ENCODE measurements around the gene TMPRSS15. TPM values are rescaled to one million over a fixed set of nuclear protein-coding genes. Genes with fewer than 3 reads are reported as not detected.

TMPRSS15 gene
- total RNA-seq: not detected

DNA sequence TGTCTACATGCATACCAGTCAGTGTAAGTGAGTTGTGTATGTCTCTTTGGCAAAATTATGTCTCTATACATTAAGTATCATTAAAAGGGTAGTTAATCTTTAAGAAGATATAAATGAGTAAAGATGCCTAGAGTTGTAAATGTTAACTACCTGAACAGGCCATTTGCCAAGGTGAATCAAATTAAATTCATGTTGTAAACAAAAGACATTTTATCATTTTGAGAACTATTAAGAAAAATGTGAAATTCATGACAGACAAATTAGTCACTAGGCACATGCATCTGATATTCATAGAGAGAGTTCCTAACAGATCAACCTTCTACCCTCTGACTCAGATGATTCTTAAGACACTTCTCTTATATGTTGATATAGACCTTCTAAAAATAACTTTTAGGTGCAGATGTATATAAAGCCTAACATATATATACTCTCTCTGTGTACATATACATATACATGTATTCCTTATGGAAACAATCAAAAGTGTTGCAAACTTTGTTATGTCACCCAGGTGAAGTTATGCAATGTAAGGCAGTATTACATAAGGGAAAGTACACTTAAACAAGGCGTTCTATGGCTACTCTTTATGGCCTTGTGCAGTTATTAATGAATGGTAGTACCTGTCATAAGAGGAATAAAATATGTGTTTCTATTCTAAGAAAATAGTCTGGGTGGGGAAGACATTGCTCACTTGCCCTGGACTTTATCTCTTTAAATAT lies at the start of gene TMPRSS15:
TSS of gene TMPRSS15 (minus strand) at position 51 of the 716 bp plus-strand sequence. CDS start 163 bp downstream, outside the sequence.
- Mint-ChIP-seq H3K27me3 (no peaks in the 10 kb centered on the region), H3K36me3 (ENCODE audit: low read depth) (no peaks in the 10 kb centered on the region), H3K27ac (no peak within 1 kb of the TSS), H3K4me3 (no peak within 1 kb of the TSS), H3K9me3 (no peaks in the 10 kb centered on the region), H3K4me1 (no peaks in the 10 kb centered on the region)
- CTCF ChIA-PET: no interaction called here
- no peak for DNase-seq
- POLR2A ChIA-PET: no interaction called here

DNA sequence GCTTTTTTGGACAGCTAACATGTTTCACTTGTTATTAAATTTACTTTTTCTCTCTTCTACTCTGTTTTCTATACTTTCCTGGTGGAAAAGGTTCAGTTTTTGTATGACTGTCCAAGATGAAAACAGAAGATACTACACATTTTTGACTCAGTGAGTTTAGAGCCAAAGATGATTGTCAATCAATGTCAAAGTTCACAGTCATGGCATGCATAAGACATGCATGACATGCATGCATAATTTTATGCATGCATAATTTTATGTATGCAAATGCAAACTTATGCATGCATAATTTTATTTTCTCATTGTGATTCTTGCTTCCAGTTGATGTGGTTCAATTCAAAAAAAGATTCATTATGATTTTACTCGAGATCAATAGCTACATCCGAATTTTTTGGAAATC lies 48.1 kb upstream of the TMPRSS15 start:
- H3K4me1 Mint-ChIP-seq: peaks cover 2% of the 10 kb centered on the region
- ChIA-PET POLR2A (no interaction called here), CTCF (no interaction called here)
- no peaks in the 10 kb centered on the region for H3K36me3 Mint-ChIP-seq (ENCODE audit: low read depth)
- H3K27me3 Mint-ChIP-seq: no peaks in the 10 kb centered on the region
- H3K4me3 Mint-ChIP-seq: no peak overlapping the region
- no peak for DNase-seq
- peaks cover 1% of the 10 kb centered on the region for H3K9me3 Mint-ChIP-seq
- no peak overlapping the region for H3K27ac Mint-ChIP-seq

DNA sequence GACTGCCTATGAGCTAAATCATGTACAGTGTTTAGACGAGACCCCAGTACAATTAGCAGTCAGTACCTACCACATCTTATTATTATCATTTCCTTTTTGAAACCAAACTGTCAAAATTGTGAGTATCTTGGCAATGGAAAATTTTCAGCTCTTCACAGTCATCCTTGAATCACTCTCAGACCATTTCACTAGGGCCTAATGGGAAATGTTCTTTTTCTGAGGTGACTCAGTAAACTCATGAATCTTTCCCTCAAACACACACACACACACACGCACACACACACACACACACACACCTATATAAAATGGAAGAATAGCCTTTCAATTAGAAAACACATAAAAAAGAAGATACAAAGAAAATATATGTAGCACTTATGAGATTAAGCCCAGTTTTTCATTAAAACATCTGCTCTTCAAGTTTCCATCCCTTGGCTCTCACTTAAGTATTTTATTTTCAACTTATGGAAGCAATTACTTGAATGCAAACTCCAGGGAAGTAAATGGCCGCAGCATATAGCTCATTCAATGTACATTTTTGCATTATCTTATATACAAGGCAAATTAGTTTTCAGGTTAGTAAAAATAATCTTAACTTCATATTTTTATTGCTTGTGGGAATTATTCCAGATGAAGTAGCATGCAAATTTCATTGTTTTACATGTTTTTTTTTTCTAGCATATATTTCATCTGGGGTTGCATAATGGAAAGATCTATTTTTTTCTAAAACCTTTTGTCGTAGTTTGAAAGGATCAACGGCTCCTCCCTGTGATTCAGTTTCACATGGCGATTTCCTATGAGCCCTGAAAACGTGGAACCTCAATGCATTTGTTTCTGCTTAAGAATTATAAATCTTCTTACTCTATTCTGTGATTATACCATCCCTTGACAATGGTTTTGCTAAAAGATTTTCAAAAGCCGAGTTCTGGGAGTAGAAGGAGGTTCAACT lies 46.3 kb upstream of the TMPRSS15 start:
- Mint-ChIP-seq H3K4me3 (no peak overlapping the region), H3K36me3 (ENCODE audit: low read depth) (no peaks in the 10 kb centered on the region), H3K27ac (no peak overlapping the region), H3K4me1 (peaks cover 2% of the 10 kb centered on the region), H3K27me3 (no peaks in the 10 kb centered on the region), H3K9me3 (peaks cover 3% of the 10 kb centered on the region)
- DNase-seq: no peak
- ChIA-PET CTCF (no interaction called here), POLR2A (no interaction called here)

DNA sequence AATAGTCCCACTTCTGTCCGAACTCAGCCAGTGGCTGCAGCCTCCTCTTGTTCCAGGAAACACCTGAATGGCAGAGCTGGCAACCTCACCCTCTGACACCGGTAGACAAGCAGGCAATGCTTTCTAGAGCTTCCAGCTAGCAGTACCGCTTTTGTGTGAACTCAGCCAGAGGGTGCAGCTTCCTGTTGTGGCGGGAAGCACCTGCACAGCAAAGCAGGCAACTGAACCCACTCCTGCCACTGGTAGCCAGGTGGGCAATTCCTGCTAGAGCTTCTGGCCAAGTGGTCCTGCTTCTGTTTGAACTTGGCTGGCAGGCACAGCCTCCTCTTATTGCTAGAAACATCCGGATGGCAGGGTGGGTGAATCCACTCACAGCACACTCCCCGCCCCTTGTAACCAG lies 40.1 kb upstream of the TMPRSS15 start:
- CTCF ChIA-PET: interaction anchor here (0.5 kb wide), 1 partner anchor 12 kb away, joined by 3 read pairs; no protein-coding TSS in a partner anchor
- Mint-ChIP-seq H3K4me3 (no peak overlapping the region), H3K27ac (peak overlapping the region; percentile 52), H3K4me1 (peaks cover 5% of the 10 kb centered on the region), H3K9me3 (peaks cover 6% of the 10 kb centered on the region), H3K27me3 (no peaks in the 10 kb centered on the region), H3K36me3 (ENCODE audit: low read depth) (no peaks in the 10 kb centered on the region)
- POLR2A ChIA-PET: no interaction called here
- DNase-seq: peak; percentile 11

GRCh38 chr21:18443085-18443484 lies 39.5 kb upstream of the TMPRSS15 start:
- Mint-ChIP-seq H3K27me3 (no peaks in the 10 kb centered on the region), H3K4me3 (no peak overlapping the region), H3K27ac (no peak overlapping the region), H3K36me3 (ENCODE audit: low read depth) (no peaks in the 10 kb centered on the region), H3K4me1 (peaks cover 5% of the 10 kb centered on the region), H3K9me3 (peaks cover 6% of the 10 kb centered on the region)
- CTCF ChIA-PET: interaction anchor here (0.5 kb wide), 1 partner anchor 12 kb away, joined by 3 read pairs; no protein-coding TSS in a partner anchor
- POLR2A ChIA-PET: no interaction called here
- DNase-seq: no peak

GRCh38 chr21:18430341-18430740 lies 26.8 kb upstream of the TMPRSS15 start:
- POLR2A ChIA-PET: no interaction called here
- CTCF ChIA-PET: no interaction called here
- no peaks in the 10 kb centered on the region for H3K9me3 Mint-ChIP-seq
- no peaks in the 10 kb centered on the region for H3K36me3 Mint-ChIP-seq (ENCODE audit: low read depth)
- no peak overlapping the region for H3K27ac Mint-ChIP-seq
- H3K27me3 Mint-ChIP-seq: no peaks in the 10 kb centered on the region
- no peak for DNase-seq
- no peaks in the 10 kb centered on the region for H3K4me1 Mint-ChIP-seq
- H3K4me3 Mint-ChIP-seq: no peak overlapping the region

DNA sequence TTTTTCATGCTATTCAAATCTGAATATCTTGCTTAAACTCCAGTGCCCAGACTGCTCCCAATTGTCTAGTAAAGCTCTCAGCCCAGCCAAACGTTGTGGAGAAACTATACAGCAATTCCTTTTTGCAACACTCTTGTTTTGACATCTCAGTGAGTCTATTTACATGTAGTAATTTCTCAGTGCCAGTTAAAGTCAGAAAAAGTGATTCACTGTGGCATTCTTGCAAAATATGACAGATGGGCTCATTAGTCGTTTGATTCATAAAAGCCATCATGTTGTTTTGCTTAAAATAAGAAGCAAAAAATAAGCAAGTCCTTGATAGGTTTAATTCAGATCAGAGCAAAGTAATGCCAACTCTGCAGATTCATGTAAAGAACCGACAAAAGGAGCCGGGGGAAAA lies 20.7 kb upstream of the TMPRSS15 start:
- POLR2A ChIA-PET: no interaction called here
- H3K27me3 Mint-ChIP-seq: no peaks in the 10 kb centered on the region
- no peak overlapping the region for H3K4me3 Mint-ChIP-seq
- CTCF ChIA-PET: no interaction called here
- no peaks in the 10 kb centered on the region for H3K36me3 Mint-ChIP-seq (ENCODE audit: low read depth)
- no peak overlapping the region for H3K27ac Mint-ChIP-seq
- H3K4me1 Mint-ChIP-seq: no peaks in the 10 kb centered on the region
- no peak for DNase-seq
- no peaks in the 10 kb centered on the region for H3K9me3 Mint-ChIP-seq

DNA sequence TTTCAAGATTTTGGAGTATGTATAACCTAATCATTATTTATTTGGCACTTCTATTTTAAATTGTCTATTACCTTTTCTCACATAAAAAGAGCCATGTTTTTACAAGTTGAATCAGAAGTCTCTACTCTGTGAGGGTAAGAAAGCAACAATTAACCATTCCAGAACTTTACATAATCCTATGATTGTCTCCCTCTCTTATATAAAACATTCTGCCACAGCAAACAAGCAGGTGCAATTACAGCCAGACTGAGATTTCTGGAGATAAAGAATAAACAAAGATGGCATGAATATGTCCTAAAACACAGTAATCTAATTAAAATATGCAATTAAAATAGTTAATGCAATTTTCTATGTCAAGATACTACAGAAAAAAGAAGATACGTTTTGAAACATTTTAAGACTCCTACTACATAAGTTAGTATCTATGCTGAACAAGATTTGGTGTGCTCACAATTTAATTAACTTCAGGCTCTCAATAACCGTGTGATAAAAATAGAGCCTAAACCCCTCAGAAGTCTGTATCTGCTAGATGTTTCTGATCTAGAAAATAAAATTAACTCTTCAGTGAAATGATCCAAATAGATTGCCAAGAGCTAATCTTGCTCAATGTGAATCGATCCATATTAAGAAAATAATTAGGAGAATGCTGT lies 13.7 kb upstream of the TMPRSS15 start:
- H3K36me3 Mint-ChIP-seq (ENCODE audit: low read depth): no peaks in the 10 kb centered on the region
- H3K4me1 Mint-ChIP-seq: no peaks in the 10 kb centered on the region
- no peak overlapping the region for H3K27ac Mint-ChIP-seq
- ChIA-PET CTCF (no interaction called here), POLR2A (no interaction called here)
- no peaks in the 10 kb centered on the region for H3K27me3 Mint-ChIP-seq
- no peak overlapping the region for H3K4me3 Mint-ChIP-seq
- no peak for DNase-seq
- peaks cover 3% of the 10 kb centered on the region for H3K9me3 Mint-ChIP-seq

DNA sequence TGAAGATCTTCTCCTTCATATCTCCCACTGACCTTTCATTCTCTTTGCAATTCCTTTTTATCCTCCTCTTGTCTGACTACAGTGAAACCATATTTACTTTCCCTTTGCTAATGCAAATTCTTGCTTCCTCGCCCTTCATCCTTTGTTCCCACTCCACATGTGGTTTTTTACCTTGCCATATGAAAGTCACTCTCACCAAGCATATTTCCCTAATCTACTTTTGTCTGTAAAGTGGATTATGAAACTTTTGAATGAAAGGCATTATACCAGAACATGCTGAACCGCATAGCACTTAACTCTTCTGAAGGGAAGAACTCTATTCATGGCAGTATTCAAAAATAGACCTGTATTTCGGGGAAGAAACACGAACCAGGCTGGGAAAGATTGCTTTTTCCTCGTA lies 8.0 kb upstream of the TMPRSS15 start:
- Mint-ChIP-seq H3K9me3 (peaks cover 3% of the 10 kb centered on the region), H3K36me3 (ENCODE audit: low read depth) (no peaks in the 10 kb centered on the region), H3K4me1 (no peaks in the 10 kb centered on the region), H3K27me3 (no peaks in the 10 kb centered on the region), H3K27ac (no peak overlapping the region), H3K4me3 (no peak overlapping the region)
- ChIA-PET POLR2A (no interaction called here), CTCF (no interaction called here)
- DNase-seq: no peak

DNA sequence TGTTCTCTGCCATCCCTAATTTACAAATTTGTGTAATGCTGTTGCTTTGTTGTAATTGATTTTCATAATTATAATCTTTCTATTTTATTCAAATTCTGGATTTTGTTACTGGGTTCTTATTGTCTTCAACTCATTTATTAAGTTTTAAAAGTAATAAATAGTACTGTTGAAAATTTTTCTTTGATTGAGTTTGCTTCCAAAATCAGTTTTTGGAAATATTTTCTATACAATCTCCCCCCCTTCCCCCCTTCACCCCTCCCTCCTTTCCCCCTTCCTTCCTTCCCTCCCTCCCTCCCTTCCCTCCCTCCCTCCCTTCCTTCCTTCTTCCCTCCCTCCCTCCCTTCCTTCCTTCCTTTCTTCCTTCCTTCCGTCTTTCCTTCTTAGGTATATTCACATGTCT lies 6.0 kb upstream of the TMPRSS15 start:
- Mint-ChIP-seq H3K4me3 (no peak overlapping the region), H3K27ac (no peak overlapping the region), H3K4me1 (no peaks in the 10 kb centered on the region), H3K9me3 (no peaks in the 10 kb centered on the region), H3K36me3 (ENCODE audit: low read depth) (no peaks in the 10 kb centered on the region), H3K27me3 (no peaks in the 10 kb centered on the region)
- ChIA-PET POLR2A (no interaction called here), CTCF (no interaction called here)
- no peak for DNase-seq

DNA sequence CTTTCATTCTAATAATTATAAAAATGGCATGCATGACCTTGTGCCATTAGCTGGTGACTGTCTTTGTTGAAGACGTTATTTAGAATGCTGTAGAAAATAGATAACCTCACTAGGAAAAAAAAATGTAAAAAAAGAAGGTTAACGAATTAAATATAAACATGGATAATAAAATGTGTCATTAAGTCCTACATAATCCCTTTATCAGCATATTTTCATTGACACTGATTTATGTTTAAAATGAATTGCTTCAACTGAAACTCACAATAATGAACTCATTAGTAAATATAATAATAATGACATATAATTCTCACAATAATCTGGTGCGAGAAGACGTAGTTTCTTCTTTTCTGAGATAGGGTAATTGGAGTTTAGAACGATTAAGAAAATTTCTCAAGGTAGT lies 4.7 kb downstream of the TMPRSS15 start:
- CTCF ChIA-PET: no interaction called here
- no peaks in the 10 kb centered on the region for H3K36me3 Mint-ChIP-seq (ENCODE audit: low read depth)
- POLR2A ChIA-PET: no interaction called here
- H3K9me3 Mint-ChIP-seq: no peaks in the 10 kb centered on the region
- no peak for DNase-seq
- H3K27ac Mint-ChIP-seq: no peak overlapping the region
- H3K27me3 Mint-ChIP-seq: no peaks in the 10 kb centered on the region
- H3K4me3 Mint-ChIP-seq: no peak overlapping the region
- H3K4me1 Mint-ChIP-seq: no peaks in the 10 kb centered on the region

DNA sequence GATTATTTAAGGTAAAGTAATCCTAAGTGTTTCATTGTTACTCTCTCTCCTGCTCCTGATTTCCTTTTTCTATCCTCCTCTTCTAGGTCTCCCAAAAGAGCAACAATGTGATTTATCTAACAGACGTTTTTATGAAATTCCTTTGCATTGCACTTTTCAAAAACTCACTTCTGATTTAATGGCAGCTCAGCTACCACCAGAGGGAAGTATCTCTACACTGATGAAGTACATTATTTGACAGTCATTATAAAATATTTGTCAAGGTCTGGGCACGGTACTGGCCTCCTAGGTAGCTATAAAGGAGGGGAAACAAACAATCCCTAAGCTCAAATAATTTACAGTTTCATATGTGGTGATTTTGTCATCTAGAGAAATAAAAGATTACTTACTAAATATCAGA lies 15.6 kb downstream of the TMPRSS15 start:
- no peaks in the 10 kb centered on the region for H3K9me3 Mint-ChIP-seq
- ChIA-PET CTCF (interaction anchor here (1.0 kb wide), 1 partner anchor 184 kb away, joined by 3 read pairs; no protein-coding TSS in a partner anchor), POLR2A (no interaction called here)
- H3K36me3 Mint-ChIP-seq (ENCODE audit: low read depth): no peaks in the 10 kb centered on the region
- H3K4me1 Mint-ChIP-seq: no peaks in the 10 kb centered on the region
- H3K27ac Mint-ChIP-seq: no peak overlapping the region
- no peaks in the 10 kb centered on the region for H3K27me3 Mint-ChIP-seq
- DNase-seq: no peak
- H3K4me3 Mint-ChIP-seq: no peak overlapping the region

DNA sequence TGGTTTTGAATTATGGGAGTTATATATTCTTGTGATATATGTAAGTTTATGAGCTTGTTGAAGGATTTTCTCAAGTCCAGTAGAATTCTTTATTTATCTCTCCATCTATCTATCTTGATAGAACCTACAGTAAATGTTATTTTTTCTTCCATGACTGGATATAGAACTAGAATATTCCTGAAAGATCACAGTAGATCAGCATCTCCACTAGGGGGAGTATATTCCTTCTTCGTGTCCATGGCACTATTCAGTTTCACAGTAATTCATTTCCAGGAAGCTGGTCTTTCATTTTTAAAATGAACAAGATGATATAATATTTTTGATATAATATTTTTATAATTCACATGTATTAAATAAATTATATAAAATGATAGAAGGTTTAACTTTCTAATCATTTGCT lies 18.8 kb downstream of the TMPRSS15 start:
- POLR2A ChIA-PET: no interaction called here
- DNase-seq: no peak
- H3K9me3 Mint-ChIP-seq: no peaks in the 10 kb centered on the region
- CTCF ChIA-PET: no interaction called here
- H3K27ac Mint-ChIP-seq: no peak overlapping the region
- no peaks in the 10 kb centered on the region for H3K4me1 Mint-ChIP-seq
- H3K4me3 Mint-ChIP-seq: no peak overlapping the region
- H3K27me3 Mint-ChIP-seq: no peaks in the 10 kb centered on the region
- no peaks in the 10 kb centered on the region for H3K36me3 Mint-ChIP-seq (ENCODE audit: low read depth)
